Fibroblast of villous mesenchyme (primary cell): ENCODE measurements around the gene LIPJ. TPM values are rescaled to one million over a fixed set of nuclear protein-coding genes. Genes with fewer than 3 reads are reported as not detected.

ENCODE experiments used
- DNase-seq: peaks from one replicate; pipeline ENCODE4 v3.0.0-alpha.2; 2010; ENCODE audit warnings: low read depth
- H3K4me3 ChIP-seq: 2 replicates; pipeline ENCODE4 v1.5.1; 2011; ENCODE audit warnings: low read depth, mild to moderate bottlenecking, low read length
- total RNA-seq: library from RNA; depleted of rRNA; stranded (reverse); fragments of >200 nt; gene quantifications from 2 replicates; pipeline ENCODE4 v1.2.3, GENCODE V29; 2012
- TF ChIP-seq, protein P1 (sequence below): IDR thresholded peaks from 2 replicates; pipeline ENCODE4 v1.5.1; 2012; ENCODE audit warnings: low read depth, mild to moderate bottlenecking, low read length; ENCODE audit not compliant: insufficient read depth

The LIPJ gene
- total RNA-seq, 1 donor, result under 0.01 TPM

DNA sequence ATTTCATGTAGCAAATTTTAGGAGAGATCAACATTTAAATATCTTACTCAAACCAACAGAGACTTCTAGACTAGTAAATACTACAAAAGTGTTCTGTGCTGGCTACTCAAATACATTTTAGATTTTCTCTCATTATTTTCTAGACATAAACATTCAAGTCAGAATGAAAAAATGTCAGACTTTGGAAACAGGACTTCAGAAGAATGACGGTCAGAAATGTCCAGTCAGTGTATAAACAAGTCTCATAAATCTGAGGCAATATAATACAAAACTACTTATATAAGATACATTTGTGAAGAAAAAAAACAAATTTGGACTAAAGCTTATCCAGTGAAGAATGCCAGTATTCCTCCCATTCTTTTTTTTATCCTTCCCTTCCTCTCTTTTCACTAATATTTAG lies 29.3 kb upstream of the LIPJ start:
- no peak for DNase-seq
- TF ChIP-seq, protein P1, sequence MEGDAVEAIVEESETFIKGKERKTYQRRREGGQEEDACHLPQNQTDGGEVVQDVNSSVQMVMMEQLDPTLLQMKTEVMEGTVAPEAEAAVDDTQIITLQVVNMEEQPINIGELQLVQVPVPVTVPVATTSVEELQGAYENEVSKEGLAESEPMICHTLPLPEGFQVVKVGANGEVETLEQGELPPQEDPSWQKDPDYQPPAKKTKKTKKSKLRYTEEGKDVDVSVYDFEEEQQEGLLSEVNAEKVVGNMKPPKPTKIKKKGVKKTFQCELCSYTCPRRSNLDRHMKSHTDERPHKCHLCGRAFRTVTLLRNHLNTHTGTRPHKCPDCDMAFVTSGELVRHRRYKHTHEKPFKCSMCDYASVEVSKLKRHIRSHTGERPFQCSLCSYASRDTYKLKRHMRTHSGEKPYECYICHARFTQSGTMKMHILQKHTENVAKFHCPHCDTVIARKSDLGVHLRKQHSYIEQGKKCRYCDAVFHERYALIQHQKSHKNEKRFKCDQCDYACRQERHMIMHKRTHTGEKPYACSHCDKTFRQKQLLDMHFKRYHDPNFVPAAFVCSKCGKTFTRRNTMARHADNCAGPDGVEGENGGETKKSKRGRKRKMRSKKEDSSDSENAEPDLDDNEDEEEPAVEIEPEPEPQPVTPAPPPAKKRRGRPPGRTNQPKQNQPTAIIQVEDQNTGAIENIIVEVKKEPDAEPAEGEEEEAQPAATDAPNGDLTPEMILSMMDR, result no peak

DNA sequence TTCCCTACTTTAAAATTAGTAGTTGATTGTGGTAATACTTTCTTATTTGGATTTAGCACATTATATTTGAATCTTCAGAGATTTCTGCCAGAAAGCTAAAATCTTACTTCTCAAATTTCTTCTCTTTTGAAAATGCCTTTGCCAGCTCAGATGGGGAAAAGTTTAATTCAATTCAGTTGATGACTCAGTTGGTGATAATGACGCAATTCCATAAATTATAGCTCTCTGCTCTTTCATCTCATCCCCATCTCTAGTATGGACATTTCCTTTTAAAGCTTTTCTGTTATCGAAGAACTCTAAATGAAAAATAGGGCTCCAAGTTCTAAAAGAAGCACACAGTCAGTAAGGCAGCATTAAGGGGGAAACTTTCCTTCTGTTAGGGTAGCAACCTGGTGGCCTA lies 28.9 kb upstream of the LIPJ start:
- H3K4me3 ChIP-seq, result no peak overlapping the region
- DNase-seq, result peak; percentile 58

More for the DNA sequence above, 29.3 kb upstream of the LIPJ start:
- no peak overlapping the region for H3K4me3 ChIP-seq

DNA sequence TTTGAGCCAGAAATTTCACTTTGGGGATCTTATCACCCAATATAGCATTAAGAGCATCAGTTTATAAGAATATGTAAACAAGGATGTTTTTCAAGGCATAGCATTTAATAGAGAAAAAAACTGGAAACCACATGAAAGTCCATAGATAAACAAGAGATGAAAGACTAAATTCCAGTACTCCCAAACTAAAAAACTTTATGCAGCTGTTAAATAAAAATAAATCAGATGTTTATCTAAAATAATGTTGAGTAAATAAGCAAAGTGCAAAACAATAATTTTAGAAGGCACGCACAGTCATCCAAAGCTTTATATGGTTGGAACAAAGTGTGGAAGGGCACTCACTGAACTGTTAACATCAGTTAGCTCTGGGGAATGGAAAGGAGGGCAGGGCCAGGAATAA lies 24.4 kb upstream of the LIPJ start:
- DNase-seq, result peak; percentile 30
- no peak overlapping the region for H3K4me3 ChIP-seq
- TF ChIP-seq, protein P1, result no peak

More for the DNA sequence above, 28.9 kb upstream of the LIPJ start:
- TF ChIP-seq, protein P1, result no peak

DNA sequence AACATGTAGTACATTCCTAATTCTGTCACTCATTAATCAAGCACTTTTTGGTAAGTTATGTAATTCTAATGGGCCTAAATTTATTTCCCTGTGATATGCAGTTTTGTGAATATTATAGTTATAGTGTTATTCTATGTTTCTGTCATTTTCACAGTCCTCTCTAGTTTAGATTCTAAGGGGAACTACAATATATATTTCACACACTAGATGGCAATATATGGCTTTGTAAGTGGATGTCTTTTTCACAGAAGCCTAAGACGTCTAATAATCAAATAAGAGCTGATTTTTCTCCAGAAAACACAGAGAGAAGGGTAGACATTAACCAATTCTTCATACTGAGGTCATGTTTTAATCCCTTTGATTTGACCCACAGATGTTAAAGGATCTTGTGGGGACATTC lies 21.5 kb upstream of the LIPJ start:
- H3K4me3 ChIP-seq, result no peak overlapping the region
- peak; percentile 47 for DNase-seq
- TF ChIP-seq, protein P1, result peak; percentile 44

DNA sequence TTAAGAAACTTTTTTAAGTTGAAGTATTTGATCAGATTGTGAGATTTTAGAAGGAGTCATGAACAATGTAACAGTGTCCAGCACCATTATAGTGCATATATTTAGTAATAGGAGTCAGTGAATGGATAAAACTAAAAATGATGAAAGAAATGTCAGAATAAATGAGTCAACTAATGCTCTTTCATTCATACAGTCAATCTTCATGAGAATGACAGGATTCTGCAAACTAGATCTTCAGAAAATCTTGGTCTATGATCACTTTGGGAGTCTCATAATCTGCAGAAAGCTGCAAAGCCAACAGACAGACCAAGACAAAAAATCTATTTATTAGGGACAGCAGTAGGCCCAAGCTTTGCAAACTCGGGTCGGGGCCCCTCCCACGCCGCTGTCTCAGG lies 4.2 kb upstream of the LIPJ start:
- no peak for DNase-seq
- peak overlapping the region; percentile 68 for H3K4me3 ChIP-seq
- TF ChIP-seq, protein P1, result no peak

DNA sequence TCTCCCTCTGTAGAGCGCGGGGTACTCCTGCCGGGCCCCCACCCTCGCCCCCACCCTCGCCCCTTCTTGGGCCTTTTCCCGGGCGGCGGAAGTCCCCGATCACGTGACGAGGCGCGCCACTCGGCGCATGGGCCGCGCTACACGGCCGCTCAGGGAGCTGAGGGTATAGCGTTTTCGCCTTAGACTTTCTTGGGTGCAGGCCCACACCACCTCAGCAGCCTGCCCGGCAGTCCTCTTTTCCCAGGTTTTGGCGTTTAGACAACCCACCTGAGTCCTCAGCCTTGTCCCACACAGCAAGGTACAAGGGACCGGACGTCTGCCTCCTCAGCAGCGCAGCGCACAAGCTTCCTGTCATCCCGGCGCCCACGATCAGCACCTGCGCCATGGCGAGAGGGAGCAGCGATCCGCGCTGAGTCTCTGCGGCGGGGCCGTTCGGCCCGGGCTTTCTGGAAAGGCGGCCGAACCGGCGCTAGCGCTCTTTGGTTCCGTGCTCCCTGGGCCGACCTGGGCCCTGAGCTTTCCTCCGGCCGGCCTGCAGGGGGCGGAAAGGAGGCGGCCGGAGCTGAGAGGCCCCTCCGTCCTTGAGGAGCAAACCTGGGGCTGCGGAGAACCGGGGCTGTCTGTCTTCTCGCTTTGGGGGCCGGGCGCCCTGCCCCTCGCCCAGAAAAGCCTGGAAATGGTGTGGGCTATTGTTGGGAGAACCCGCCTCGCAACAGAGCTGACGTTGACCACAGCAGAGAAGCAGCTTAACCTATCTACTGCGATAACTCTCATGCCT lies 3.6 kb upstream of the LIPJ start, which contains the start of gene RNLS:
TSS of gene RNLS (minus strand) at position 513 of the 778 bp plus-strand sequence.
- TF ChIP-seq, protein P1, result peak; percentile 72
- H3K4me3 ChIP-seq, result peak within 1 kb of the TSS; percentile 68
- peak; percentile 43 for DNase-seq
